ENCODE measurements around the gene FLII. TPM values are rescaled to one million over a fixed set of nuclear protein-coding genes. Genes with fewer than 3 reads are reported as not detected.
"Not testable (repeated sequence)": the region's sequence is repeated elsewhere in the genome, so short reads cannot be mapped to it uniquely, and the experiment has no call there.

The FLII gene
- 372 and 397 TPM in 2 replicates for total RNA-seq
- polyA plus RNA-seq: 582 and 691 TPM in 2 replicates
- polyA plus RNA-seq (2011; cell fraction: cytosol; rRNA removed): 393 and 428 TPM in 2 replicates
- 1,056 and 1,210 TPM in 2 replicates for polyA plus RNA-seq (2011; cell fraction: nucleus; rRNA removed)
- 343 and 396 TPM in 2 replicates for polyA plus RNA-seq (2012)
- polyA minus RNA-seq: 446 and 481 TPM in 2 replicates
- 202 TPM for polyA minus RNA-seq (2011; cell fraction: cytosol; rRNA and poly(A)+ RNA removed)
- polyA minus RNA-seq (2011; cell fraction: nucleus; rRNA and poly(A)+ RNA removed): 205 and 272 TPM in 2 replicates
- Bru-seq, nascent RNA: percentile 68 among the genes with signal in this experiment
- percentile 94 among the genes with signal in this experiment for BruChase-seq, experiment 1, labeled RNA remaining after a 6-hour chase
- BruChase-seq, experiment 2, labeled RNA remaining after a 2-hour chase: percentile 85 among the genes with signal in this experiment
- long read RNA-seq, full-length matches to known transcripts: 161 of 647 reads
- long read RNA-seq, partial matches to known transcripts: 48 of 647 reads
- long read RNA-seq, other reads (novel, unspliced or antisense): 438 of 647 reads

GRCh38 chr17:18258356-18259038 is at the start of gene FLII:
FLII (minus strand) TSS chr17:18258738; CDS start chr17:18258690, 48 bp downstream.
- DNase-seq (ENCODE audit: low read depth, low spot score): peak; percentile 48
- peak within 1 kb of the TSS; percentile 86 for H2AFZ ChIP-seq (ENCODE audit: low read depth, low read length)
- no peaks in the 10 kb centered on the region for H4K20me1 ChIP-seq (replicated peaks; ENCODE audit: control insufficient read depth, extremely low read depth, insufficient read depth, low read length)
- FAIRE-seq: peak; percentile 75
- no peaks in the 10 kb centered on the region for H3K9me3 ChIP-seq (replicated peaks; ENCODE audit: control insufficient read depth, insufficient read depth, low read length)
- H3K4me3 ChIP-seq (replicated peaks in 1 of 3; ENCODE audit: insufficient read depth in 1 of 3, low read depth in 1 of 3, low read length in 3 of 3): peak within 1 kb of the TSS; percentile 66 to 84 (median 82)
- CTCF ChIA-PET: interaction anchor here (2.5 kb wide), 1 partner anchor 10 kb away, joined by 12 read pairs; no protein-coding TSS in a partner anchor
- intact Hi-C loops (cut with micrococcal nuclease): no loop called here
- no peaks in the 10 kb centered on the region for H3K9me1 ChIP-seq (replicated peaks; ENCODE audit: control insufficient read depth, extremely low read depth, insufficient read depth, low read length)
- H3K36me3 ChIP-seq (ENCODE audit: control insufficient read depth in 2 of 2, extremely low read depth in 1 of 2, insufficient read depth in 2 of 2, low read length in 2 of 2): peaks cover 0 to 31% of the 10 kb centered on the region in 2 experiments
- peaks cover 23% of the 10 kb centered on the region for H3K79me2 ChIP-seq (ENCODE audit: control insufficient read depth, insufficient read depth, low read length)
- H3K9ac ChIP-seq (replicated peaks; ENCODE audit: extremely low read depth, insufficient read depth, low read length): peak within 1 kb of the TSS; percentile 82
- TSS peak; percentile 14 for BruUV-seq (replicated peaks)
- H3K4me2 ChIP-seq (ENCODE audit: insufficient read depth, low read length): peak within 1 kb of the TSS; percentile 26
- H3K4me1 ChIP-seq (ENCODE audit: control insufficient read depth, extremely low read depth, insufficient read depth, low read length): peaks cover 14% of the 10 kb centered on the region
- TF ChIP-seq EZH2 (IDR thresholded peaks at IDR 0.05; ENCODE audit: borderline replicate concordance, low read depth, low read length, severe bottlenecking) (no peak), POLR2A (IDR thresholded peaks at IDR 0.05; ENCODE audit: low read depth, low read length) (peak; percentile 81), CTCF (IDR thresholded peaks at IDR 0.05; ENCODE audit: extremely low read depth in 1 of 2, insufficient read depth in 1 of 2, low read depth in 1 of 2, low read length in 2 of 2) (no peak), MAX (IDR thresholded peaks at IDR 0.05; ENCODE audit: insufficient read depth, insufficient read length) (no peak), POLR2AphosphoS5 (IDR thresholded peaks at IDR 0.05; ENCODE audit: insufficient read depth, low read depth, low read length) (peak; percentile 63), JUN (IDR thresholded peaks at IDR 0.05; ENCODE audit: borderline replicate concordance, insufficient read depth, insufficient read length, low read depth) (no peak)
- H3K27ac ChIP-seq (ENCODE audit: insufficient read depth, low read depth, low read length): peak within 1 kb of the TSS; percentile 85
- POLR2A ChIA-PET: no interaction called here
- dilution Hi-C loops (cut with MboI; ENCODE audit: extremely low pct_ligation_motif_present, low sequenced_read_pairs): no loop called here
- H3K27me3 ChIP-seq (ENCODE audit: control insufficient read depth in 2 of 2, insufficient read depth in 2 of 2, low read length in 2 of 2): no peaks in the 10 kb centered on the region

- POLR2A ChIA-PET; H3K9ac ChIP-seq (replicated peaks; ENCODE audit: extremely low read depth, insufficient read depth, low read length); H3K27ac ChIP-seq (ENCODE audit: insufficient read depth, low read depth, low read length); H4K20me1 ChIP-seq (replicated peaks; ENCODE audit: control insufficient read depth, extremely low read depth, insufficient read depth, low read length); H3K9me3 ChIP-seq (replicated peaks; ENCODE audit: control insufficient read depth, insufficient read depth, low read length); dilution Hi-C loops (cut with MboI; ENCODE audit: extremely low pct_ligation_motif_present, low sequenced_read_pairs); H3K4me3 ChIP-seq (replicated peaks in 1 of 3; ENCODE audit: insufficient read depth in 1 of 3, low read depth in 1 of 3, low read length in 3 of 3); BruUV-seq (replicated peaks); H3K79me2 ChIP-seq (ENCODE audit: control insufficient read depth, insufficient read depth, low read length); FAIRE-seq; H3K9me1 ChIP-seq (replicated peaks; ENCODE audit: control insufficient read depth, extremely low read depth, insufficient read depth, low read length); H3K27me3 ChIP-seq (ENCODE audit: control insufficient read depth in 2 of 2, insufficient read depth in 2 of 2, low read length in 2 of 2); H2AFZ ChIP-seq (ENCODE audit: low read depth, low read length); DNase-seq (ENCODE audit: low read depth, low spot score); H3K4me2 ChIP-seq (ENCODE audit: insufficient read depth, low read length): not testable (repeated sequence)
- intact Hi-C loops (cut with micrococcal nuclease): loop anchor here (5.0 kb wide), 1 partner anchor 56 kb away; no protein-coding TSS in a partner anchor
- Histone ChIP-seq H3K36me3 (ENCODE audit: control insufficient read depth in 2 of 2, extremely low read depth in 1 of 2, insufficient read depth in 2 of 2, low read length in 2 of 2) (peaks cover 22 to 27% of the 10 kb centered on the region in 2 experiments), H3K4me1 (ENCODE audit: control insufficient read depth, extremely low read depth, insufficient read depth, low read length) (peaks cover 15% of the 10 kb centered on the region)
- CTCF ChIA-PET: interaction anchor here (0.9 kb wide), 1 partner anchor 162 kb away, joined by 3 read pairs; no protein-coding TSS in a partner anchor
Observed at GRCh38 chr17:18303206-18303605, 44.7 kb upstream of the FLII start.

All from endothelial cell of umbilical vein (primary cell).